A673 (cell line): Measurements from ENCODE around the gene C9orf50. TPM values are rescaled to one million over a fixed set of nuclear protein-coding genes. Genes with fewer than 3 reads are reported as not detected.
A peak's percentile ranks its signal among the peaks of the same experiment; 100 is the strongest.

Source experiments
- Bru-seq: library from RNA; stranded (reverse); fragments of 400-500 nt; gene quantifications from one replicate; lab custom pipeline; 2021; lab: Mats Ljungman, UMichigan
- BruChase-seq, 2 experiments: library from RNA; stranded (reverse); fragments of 400-500 nt; gene quantifications; one replicate each; lab custom pipeline; 2021; lab: Mats Ljungman, UMichigan
- BruUV-seq: library from RNA; stranded (reverse); fragments of 400-500 nt; replicated peaks from 2 replicates; lab custom pipeline; 2021; lab: Mats Ljungman, UMichigan
- CTCF ChIA-PET: fragments of 300-600 bp; sonication (Branson Sonifier 250); formaldehyde crosslinking; loops from one replicate; lab custom pipeline; 2022; ENCODE audit warnings: antibody characterized with exemption; lab: Charles Lee
- POLR2A ChIA-PET: fragments of 300-600 bp; sonication (Branson Sonifier 250); formaldehyde crosslinking; loops from one replicate; lab custom pipeline; 2022; ENCODE audit warnings: antibody characterized with exemption; ENCODE audit not compliant: low non-redundant PET; lab: Charles Lee
- DNase-seq: peaks from one replicate; pipeline ENCODE4 v3.0.0-alpha.2; 2015; ENCODE audit warnings: low spot score
- H3K27ac ChIP-seq: fragments of 200-600 bp; sonication (generic); 2 replicates; pipeline ENCODE4 v1.5.1; 2016; ENCODE audit warnings: mixed run types, low read depth, mild to moderate bottlenecking, mixed read lengths, antibody characterized with exemption, low read length; ENCODE audit not compliant: poor library complexity, severe bottlenecking
- H3K27me3 ChIP-seq: fragments of 200-600 bp; sonication (generic); replicated peaks from 2 replicates; pipeline ENCODE4 v1.6.1; 2017; ENCODE audit warnings: mixed run types, low read depth, mild to moderate bottlenecking, mixed read lengths, antibody characterized with exemption, low read length; ENCODE audit not compliant: insufficient read depth, poor library complexity
- H3K36me3 ChIP-seq: fragments of 200-600 bp; sonication (generic); 2 replicates; pipeline ENCODE4 v1.6.1; 2016; ENCODE audit warnings: mixed run types, mild to moderate bottlenecking, mixed read lengths, antibody characterized with exemption, low read length; ENCODE audit not compliant: insufficient read depth, poor library complexity, severe bottlenecking
- H3K4me1 ChIP-seq: fragments of 200-600 bp; sonication (generic); 2 replicates; pipeline ENCODE4 v1.6.1; 2017; ENCODE audit warnings: mixed run types, mild to moderate bottlenecking, mixed read lengths, antibody characterized with exemption, low read length; ENCODE audit not compliant: insufficient read depth, poor library complexity, severe bottlenecking
- H3K4me3 ChIP-seq: fragments of 200-600 bp; sonication (generic); 2 replicates; pipeline ENCODE4 v1.5.1; 2016; ENCODE audit warnings: low read depth, mixed run types, mild to moderate bottlenecking, mixed read lengths, low read length; ENCODE audit not compliant: poor library complexity, severe bottlenecking
- H3K9me3 ChIP-seq: fragments of 200-600 bp; sonication (generic); 2 replicates; pipeline ENCODE4 v1.6.1; 2016; ENCODE audit warnings: mixed run types, low read depth, mild to moderate bottlenecking, mixed read lengths, antibody characterized with exemption, low read length; ENCODE audit not compliant: poor library complexity, severe bottlenecking
- CTCF ChIP-seq: fragments of 300-800, 200-600 bp; sonication (generic); conservative IDR thresholded peaks from 2 replicates; pipeline ENCODE4 v1.5.1; 2017; ENCODE audit warnings: low read depth, mild to moderate bottlenecking, antibody characterized with exemption, low read length, moderate library complexity, mixed read lengths
- EZH2 ChIP-seq: fragments of 200-600 bp; sonication (generic); IDR thresholded peaks from 2 replicates; pipeline ENCODE4 v1.6.1; 2017; ENCODE audit warnings: borderline replicate concordance, low read depth, mild to moderate bottlenecking, mixed read lengths, antibody characterized with exemption, low read length; ENCODE audit not compliant: poor library complexity, severe bottlenecking
- intact Hi-C: fragments of 100-400 bp; cut with micrococcal nuclease; formaldehyde crosslinking; loops from one replicate; pipeline ENCODE4 v1.10.0; 2022; ENCODE audit not compliant: unreplicated experiment
- long read RNA-seq: library from polyadenylated mRNA; stranded (forward); transcript quantifications from one replicate; pipeline ENCODE4 v2.0.0, GENCODE V29; 2022
- total RNA-seq: library from RNA; stranded (reverse); gene quantifications from 2 replicates; pipeline ENCODE4 v1.2.3, GENCODE V29; 2021

C9orf50 gene
- total RNA-seq: 0.28 TPM in 1 of 2 replicates, not detected in the other
- Bru-seq, nascent RNA: percentile 16 among the genes with signal in this experiment
- not detected for BruChase-seq, experiment 1, labeled RNA remaining after a 2-hour chase
- percentile 8 among the genes with signal in this experiment for BruChase-seq, experiment 2, labeled RNA remaining after a 6-hour chase
- long read RNA-seq: 0 reads

GRCh38 chr9:129620669-129621295 is at the start of gene C9orf50:
C9orf50 (minus strand) TSS chr9:129621101; CDS start chr9:129620574, 527 bp downstream.
- no TSS peak for BruUV-seq
- peak within 1 kb of the TSS; percentile 63 for H3K27ac ChIP-seq

GRCh38 chr9:129669946-129670345 is 49.0 kb upstream of the C9orf50 start:
- POLR2A ChIA-PET: no interaction called here
- H3K27ac ChIP-seq: peak overlapping the region; percentile 85
- intact Hi-C loops: no loop called here
- BruUV-seq: no TSS peak
- no peaks in the 10 kb centered on the region for H3K9me3 ChIP-seq
- H3K4me3 ChIP-seq: no peak overlapping the region
- no peaks in the 10 kb centered on the region for H3K36me3 ChIP-seq
- CTCF ChIA-PET: no interaction called here
- no peaks in the 10 kb centered on the region for H3K27me3 ChIP-seq
- peaks cover 43% of the 10 kb centered on the region for H3K4me1 ChIP-seq
- DNase-seq: peak; percentile 86
- TF ChIP-seq EZH2: no peak
- no peak for TF ChIP-seq CTCF

More at GRCh38 chr9:129620669-129621295, at the start of gene C9orf50:
- Histone ChIP-seq H3K4me3 (peak within 1 kb of the TSS; percentile 55), H3K4me1 (peaks cover 10% of the 10 kb centered on the region), H3K9me3 (no peaks in the 10 kb centered on the region), H3K36me3 (no peaks in the 10 kb centered on the region), H3K27me3 (no peaks in the 10 kb centered on the region)
- POLR2A ChIA-PET: no interaction called here
- no peak for DNase-seq
- CTCF ChIA-PET: interaction anchor here (0.5 to 1.3 kb wide), 2 partner anchors 106 to 489 kb away, joined by 5 to 6 read pairs; no protein-coding TSS in a partner anchor
- intact Hi-C loops: no loop called here
- no peak for TF ChIP-seq CTCF
- TF ChIP-seq EZH2: no peak

- no peaks in the 10 kb centered on the region for H3K36me3 ChIP-seq
- BruUV-seq: no TSS peak
- H3K27me3 ChIP-seq: no peaks in the 10 kb centered on the region
- CTCF ChIA-PET: no interaction called here
- DNase-seq: no peak
- H3K4me3 ChIP-seq: no peak overlapping the region
- H3K27ac ChIP-seq: peak overlapping the region; percentile 85
- peaks cover 46% of the 10 kb centered on the region for H3K4me1 ChIP-seq
- TF ChIP-seq CTCF: no peak
- no peaks in the 10 kb centered on the region for H3K9me3 ChIP-seq
- intact Hi-C loops: no loop called here
- POLR2A ChIA-PET: no interaction called here
These were observed 48.3 kb upstream of the C9orf50 start for GRCh38 chr9:129669141-129669718.
